AG10803 (cell line): ENCODE data around the gene BAHCC1.

Experiments
- DNase-seq: peaks from one replicate; pipeline ENCODE4 v3.0.0; 2010; ENCODE audit warnings: low read depth
- H3K4me3 ChIP-seq: 2 replicates; pipeline ENCODE4 v1.5.1; 2011; ENCODE audit warnings: mild to moderate bottlenecking, low read length, control low read depth
- CTCF ChIP-seq: conservative IDR thresholded peaks from 2 replicates; pipeline ENCODE4 v1.5.1; 2011; ENCODE audit warnings: mild to moderate bottlenecking, low read length, control low read depth, inconsistent platforms

BAHCC1 gene

DNA sequence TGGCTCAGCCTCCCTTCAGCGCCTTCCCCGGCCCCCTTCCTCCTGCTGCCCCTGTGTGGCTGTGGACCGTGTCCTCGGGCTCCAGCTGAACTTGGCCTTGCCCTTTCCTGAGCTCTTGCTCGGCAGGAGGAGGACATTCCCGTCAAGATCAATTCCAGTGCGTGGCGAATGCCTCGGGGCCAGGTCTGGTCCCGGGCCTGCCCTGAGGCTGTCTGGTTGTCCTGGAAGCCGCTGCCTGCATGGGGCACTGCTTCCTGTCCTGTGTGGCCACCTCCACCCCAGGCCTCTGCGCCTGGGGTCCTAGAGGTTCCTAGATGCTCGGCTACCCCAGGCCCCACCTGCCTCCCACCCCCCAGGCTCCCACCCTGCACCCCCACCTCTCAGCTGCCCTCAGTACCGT lies 12.8 kb downstream of the BAHCC1 start:
- no peak for DNase-seq
- no peak for TF ChIP-seq CTCF
- no peak overlapping the region for H3K4me3 ChIP-seq

- DNase-seq: no peak
- no peak for TF ChIP-seq CTCF
- no peak overlapping the region for H3K4me3 ChIP-seq
Observed at GRCh38 chr17:81409190-81409935, 14.1 kb downstream of the BAHCC1 start.

DNA sequence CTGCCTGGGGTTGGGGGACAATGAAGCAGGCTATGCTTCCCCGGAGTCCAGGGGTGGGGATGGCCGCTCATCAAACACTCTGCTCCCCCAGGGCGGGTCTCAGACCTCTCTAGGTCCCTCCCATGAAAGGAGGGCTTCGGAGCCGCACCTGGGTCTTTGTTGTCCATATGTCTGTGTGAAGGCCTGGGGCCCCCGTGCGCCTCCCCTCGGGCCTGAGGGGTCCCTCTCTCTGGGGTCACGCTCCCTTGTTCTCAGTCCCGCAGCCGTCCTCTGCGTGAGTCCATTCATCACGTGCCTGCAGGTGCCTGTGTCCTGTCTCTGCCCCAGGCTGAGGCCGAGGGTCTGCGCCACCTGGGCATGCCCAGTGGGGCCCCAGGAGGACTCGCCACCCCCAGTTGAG lies 15.6 kb downstream of the BAHCC1 start:
- no peak for DNase-seq
- no peak overlapping the region for H3K4me3 ChIP-seq
- no peak for TF ChIP-seq CTCF

- no peak overlapping the region for H3K4me3 ChIP-seq
- no peak for TF ChIP-seq CTCF
- no peak for DNase-seq
Observed at GRCh38 chr17:81411305-81411704, 16.0 kb downstream of the BAHCC1 start.

DNA sequence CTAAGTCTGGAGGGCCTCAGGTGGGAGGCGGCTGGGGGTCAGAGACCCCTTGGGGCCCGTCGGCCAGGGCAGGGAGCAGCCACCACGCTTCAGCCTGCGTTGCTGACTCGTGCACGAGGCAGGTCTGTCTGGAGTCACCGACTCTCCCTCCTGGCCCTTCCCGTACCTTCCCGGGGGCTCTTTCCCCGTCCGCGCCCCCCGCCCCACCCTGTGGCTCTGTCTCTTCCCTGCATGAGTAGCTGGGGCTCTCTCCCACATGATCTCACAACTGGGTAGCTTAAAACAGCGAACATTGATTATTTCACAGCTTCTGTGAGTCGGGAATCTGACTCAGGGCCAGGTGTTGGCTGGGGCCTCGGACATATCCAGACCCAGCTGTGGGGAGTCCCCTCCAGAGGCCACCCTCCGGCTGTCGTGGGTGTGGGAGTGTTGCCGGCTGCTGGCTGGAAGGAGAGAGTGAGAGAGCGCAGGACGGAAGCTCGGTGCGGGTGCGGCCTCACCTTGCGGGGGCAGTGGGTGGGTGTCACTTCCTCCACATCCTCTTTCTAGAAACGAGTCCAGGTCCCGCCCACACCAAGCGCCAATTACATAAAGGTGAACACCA lies 17.3 kb downstream of the BAHCC1 start:
- no peak for TF ChIP-seq CTCF
- H3K4me3 ChIP-seq: no peak overlapping the region
- DNase-seq: no peak

GRCh38 chr17:81413497-81414135 lies 18.4 kb downstream of the BAHCC1 start:
- TF ChIP-seq CTCF: no peak
- DNase-seq: no peak
- H3K4me3 ChIP-seq: no peak overlapping the region
